ENCODE results near the gene OR51T1. TPM values are rescaled to one million over a fixed set of nuclear protein-coding genes. Genes with fewer than 3 reads are reported as not detected.

OR51T1 gene
- polyA plus RNA-seq, 1 of the 3 experiments (the other 2 are of a cell fraction) = not detected

DNA sequence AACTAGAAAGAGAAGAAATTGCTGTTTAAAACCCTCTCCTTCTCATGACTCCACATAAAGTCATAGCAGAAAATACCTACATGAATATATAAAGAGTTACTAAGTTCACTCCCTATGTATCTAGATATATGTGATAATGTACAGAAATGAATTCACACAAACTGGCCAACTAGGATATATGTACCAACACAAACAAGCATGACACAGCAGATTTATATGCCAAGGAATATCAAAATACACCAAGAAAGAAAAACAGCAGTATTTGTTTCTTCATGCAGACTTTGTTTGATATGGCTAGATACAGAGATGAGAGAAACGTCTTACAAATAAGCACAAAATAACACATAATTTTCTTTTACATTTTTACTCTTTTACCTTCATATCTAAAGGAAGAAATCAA is 40.6 kb downstream of the OR51T1 start:
- Histone ChIP-seq H3K36me3 (replicated peaks in 1 of 2; ENCODE audit: control insufficient read depth in 1 of 2, insufficient read depth in 2 of 2, low read length in 1 of 2) (no peaks in the 10 kb centered on the region), H2AFZ (ENCODE audit: low read depth) (no peak overlapping the region), H3K79me2 (ENCODE audit: insufficient read depth) (no peaks in the 10 kb centered on the region), H3K9ac (no peak overlapping the region), H3K9me3 (no peaks in the 10 kb centered on the region), H3K4me1 (ENCODE audit: control insufficient read depth in 1 of 2, insufficient read depth in 2 of 2, low read depth in 1 of 2, low read length in 1 of 2) (no peaks in the 10 kb centered on the region), H4K20me1 (ENCODE audit: insufficient read depth) (no peaks in the 10 kb centered on the region), H3F3A (replicated peaks; ENCODE audit: insufficient read depth) (no peaks in the 10 kb centered on the region), H3K4me2 (no peak overlapping the region), H3K9me2 (no peaks in the 10 kb centered on the region), H3K4me3 (ENCODE audit: low read depth in 2 of 2, low read length in 1 of 2) (no peak overlapping the region), H3K27ac (ENCODE audit: low read depth in 2 of 2, low read length in 1 of 2) (no peak overlapping the region), H3K27me3 (ENCODE audit: insufficient read depth) (no peaks in the 10 kb centered on the region)
- 0% methylated on average over 1 of the region's 1 CpG for WGBS (ENCODE audit: low lambda C conversion rate)
- no peak for TF ChIP-seq MXI1 (IDR thresholded peaks at IDR 0.05; ENCODE audit: low read depth, low read length)
- no peak for TF ChIP-seq POLR2AphosphoS5 (IDR thresholded peaks at IDR 0.05; ENCODE audit: low read depth, low read length)
- TF ChIP-seq TEAD4 (IDR thresholded peaks at IDR 0.05; ENCODE audit: borderline replicate concordance, insufficient read depth) = no peak
- TF ChIP-seq YY1 (IDR thresholded peaks at IDR 0.05; ENCODE audit: low read depth) = no peak
- ChIA-PET CTCF (no interaction called here), POLR2A (no interaction called here)
- DNase-seq = no peak

DNA sequence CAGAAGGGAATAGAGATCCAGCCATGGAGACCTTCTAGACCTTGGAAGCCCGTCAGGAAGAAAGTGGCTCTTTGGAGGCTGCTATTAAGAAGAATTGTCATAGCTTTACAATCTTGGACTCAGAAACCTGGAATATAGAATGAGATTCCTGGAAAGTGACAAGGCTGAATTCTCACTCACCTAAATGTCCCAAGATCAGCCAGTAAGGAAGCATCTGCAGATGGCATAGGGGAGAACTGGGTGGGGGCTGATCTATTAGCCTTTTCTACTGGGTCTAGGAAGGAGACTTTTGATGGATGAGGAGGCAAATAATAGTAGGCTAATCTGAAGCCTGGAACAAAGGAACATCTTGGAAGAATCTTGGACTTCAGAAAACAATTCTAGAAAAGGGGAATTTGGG is 42.5 kb downstream of the OR51T1 start, which contains the start of gene OR51G1:
Gene OR51G1, minus strand, starts transcription at position 101 of the 400 bp plus-strand sequence. Its CDS starts 0 bp downstream, at position 101.
- Histone ChIP-seq H3F3A (replicated peaks; ENCODE audit: insufficient read depth) (no peaks in the 10 kb centered on the region), H3K9ac (no peak within 1 kb of the TSS), H3K4me2 (no peak within 1 kb of the TSS), H3K9me2 (no peaks in the 10 kb centered on the region), H3K27me3 (ENCODE audit: insufficient read depth) (no peaks in the 10 kb centered on the region), H3K36me3 (replicated peaks in 1 of 2; ENCODE audit: control insufficient read depth in 1 of 2, insufficient read depth in 2 of 2, low read length in 1 of 2) (no peaks in the 10 kb centered on the region), H2AFZ (ENCODE audit: low read depth) (no peak within 1 kb of the TSS), H3K27ac (ENCODE audit: low read depth in 2 of 2, low read length in 1 of 2) (no peak within 1 kb of the TSS), H3K4me1 (ENCODE audit: control insufficient read depth in 1 of 2, insufficient read depth in 2 of 2, low read depth in 1 of 2, low read length in 1 of 2) (no peaks in the 10 kb centered on the region), H3K9me3 (no peaks in the 10 kb centered on the region), H3K79me2 (ENCODE audit: insufficient read depth) (no peaks in the 10 kb centered on the region), H4K20me1 (ENCODE audit: insufficient read depth) (no peaks in the 10 kb centered on the region), H3K4me3 (ENCODE audit: low read depth in 2 of 2, low read length in 1 of 2) (no peak within 1 kb of the TSS)
- ChIA-PET POLR2A (no interaction called here), CTCF (no interaction called here)
- DNase-seq = no peak
- WGBS (ENCODE audit: low lambda C conversion rate) = 7% methylated on average over 1 of the region's 1 CpG
- TF ChIP-seq GABPA (IDR thresholded peaks at IDR 0.05; ENCODE audit: low read depth) (no peak), RFX5 (IDR thresholded peaks at IDR 0.05; ENCODE audit: low read length) (no peak), GATA2 (CRISPR knock-in tag; IDR thresholded peaks at IDR 0.05) (no peak), JUND (IDR thresholded peaks at IDR 0.05) (no peak), FOXJ3 (CRISPR knock-in tag; IDR thresholded peaks at IDR 0.05) (no peak), MXI1 (IDR thresholded peaks at IDR 0.05; ENCODE audit: low read depth, low read length) (no peak), EP300 (IDR thresholded peaks at IDR 0.05; ENCODE audit: borderline replicate concordance in 1 of 2, low read depth in 1 of 2, low read length in 1 of 2) (no peak)
- TF ChIP-seq, protein P1, sequence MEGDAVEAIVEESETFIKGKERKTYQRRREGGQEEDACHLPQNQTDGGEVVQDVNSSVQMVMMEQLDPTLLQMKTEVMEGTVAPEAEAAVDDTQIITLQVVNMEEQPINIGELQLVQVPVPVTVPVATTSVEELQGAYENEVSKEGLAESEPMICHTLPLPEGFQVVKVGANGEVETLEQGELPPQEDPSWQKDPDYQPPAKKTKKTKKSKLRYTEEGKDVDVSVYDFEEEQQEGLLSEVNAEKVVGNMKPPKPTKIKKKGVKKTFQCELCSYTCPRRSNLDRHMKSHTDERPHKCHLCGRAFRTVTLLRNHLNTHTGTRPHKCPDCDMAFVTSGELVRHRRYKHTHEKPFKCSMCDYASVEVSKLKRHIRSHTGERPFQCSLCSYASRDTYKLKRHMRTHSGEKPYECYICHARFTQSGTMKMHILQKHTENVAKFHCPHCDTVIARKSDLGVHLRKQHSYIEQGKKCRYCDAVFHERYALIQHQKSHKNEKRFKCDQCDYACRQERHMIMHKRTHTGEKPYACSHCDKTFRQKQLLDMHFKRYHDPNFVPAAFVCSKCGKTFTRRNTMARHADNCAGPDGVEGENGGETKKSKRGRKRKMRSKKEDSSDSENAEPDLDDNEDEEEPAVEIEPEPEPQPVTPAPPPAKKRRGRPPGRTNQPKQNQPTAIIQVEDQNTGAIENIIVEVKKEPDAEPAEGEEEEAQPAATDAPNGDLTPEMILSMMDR (IDR thresholded peaks at IDR 0.05) = no peak
- TF ChIP-seq, protein P2, sequence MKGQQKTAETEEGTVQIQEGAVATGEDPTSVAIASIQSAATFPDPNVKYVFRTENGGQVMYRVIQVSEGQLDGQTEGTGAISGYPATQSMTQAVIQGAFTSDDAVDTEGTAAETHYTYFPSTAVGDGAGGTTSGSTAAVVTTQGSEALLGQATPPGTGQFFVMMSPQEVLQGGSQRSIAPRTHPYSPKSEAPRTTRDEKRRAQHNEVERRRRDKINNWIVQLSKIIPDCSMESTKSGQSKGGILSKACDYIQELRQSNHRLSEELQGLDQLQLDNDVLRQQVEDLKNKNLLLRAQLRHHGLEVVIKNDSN (IDR thresholded peaks at IDR 0.05; ENCODE audit: borderline replicate concordance, low read depth) = no peak
